ENCODE data around the gene USP48. TPM values are rescaled to one million over a fixed set of nuclear protein-coding genes. Genes with fewer than 3 reads are reported as not detected.
A peak's percentile ranks its signal among the peaks of the same experiment; 100 is the strongest.

Gene USP48
- total and polyA plus RNA-seq, 2 of the 4 experiments (the other 2 are of a cell fraction): 24.7 to 25.0 TPM

DNA sequence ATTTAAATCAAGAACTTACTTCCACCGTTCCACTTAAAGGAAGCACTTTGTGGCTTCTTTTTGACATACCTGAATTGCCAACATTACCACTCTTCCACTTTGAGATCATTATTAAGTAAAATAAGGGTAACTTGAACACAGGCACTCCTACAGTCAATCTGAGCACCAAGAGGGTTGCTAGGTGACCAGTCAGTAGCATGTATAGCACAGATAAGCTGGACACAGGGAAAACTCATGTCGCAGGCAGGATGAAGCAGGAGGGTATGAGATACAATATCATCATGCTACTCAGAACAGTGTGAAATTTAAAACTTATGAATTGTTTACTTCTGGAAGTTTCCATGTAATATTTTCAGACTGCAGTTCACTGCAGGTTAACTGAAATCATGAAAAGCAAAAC is 66.8 kb downstream of the USP48 start:
- peaks cover 17 to 32% of the 10 kb centered on the region in 2 experiments for H3K79me1 ChIP-seq (ENCODE audit: low read depth in 1 of 2, low read length in 2 of 2)
- dilution Hi-C loops (cut with HindIII; ENCODE audit: low sequenced_read_pairs, unreplicated experiment): no loop called here
- H2BK5ac ChIP-seq (ENCODE audit: low read depth, low read length, poor library complexity, severe bottlenecking): no peak overlapping the region
- no peaks in the 10 kb centered on the region for H3K4me1 ChIP-seq (ENCODE audit: control insufficient read depth, insufficient read depth, low read length)
- in situ Hi-C loops (cut with MboI; ENCODE audit: low sequenced_read_pairs): loop anchor here (25.0 kb wide), 1 partner anchor 246 kb away; no protein-coding TSS in a partner anchor
- no peak overlapping the region for H3K9ac ChIP-seq (ENCODE audit: low read depth, low read length)
- no peaks in the 10 kb centered on the region for H4K20me1 ChIP-seq (ENCODE audit: insufficient read depth, low read length)
- no TSS peak for BruUV-seq (replicated peaks)
- H3K4me3 ChIP-seq (ENCODE audit: insufficient read depth, low read depth, low read length): no peak overlapping the region
- ChIA-PET POLR2A (ENCODE audit: unreplicated experiment) (no interaction called here), CTCF (no interaction called here)
- no peak for DNase-seq
- no peak overlapping the region for H2AFZ ChIP-seq (replicated peaks; ENCODE audit: low read length, poor library complexity)
- H3K4ac ChIP-seq (ENCODE audit: low read depth, low read length): no peak overlapping the region
- ATAC-seq (ENCODE audit: low read depth): no peak
- no peak overlapping the region for H4K91ac ChIP-seq (ENCODE audit: insufficient read depth, low read depth, low read length)
- no peak overlapping the region for H4K5ac ChIP-seq (ENCODE audit: low read depth, low read length)
- H3K18ac ChIP-seq (ENCODE audit: low read depth, low read length): no peak overlapping the region
- peaks cover 54% of the 10 kb centered on the region for H3K36me3 ChIP-seq (ENCODE audit: control insufficient read depth, insufficient read depth, low read length)
- no peak overlapping the region for H2BK15ac ChIP-seq (ENCODE audit: low read depth, low read length)
- peaks cover 5% of the 10 kb centered on the region; the same call in 1 of the 2 replicates for H3K9me1 ChIP-seq (ENCODE audit: insufficient read depth, low read length)
- no peak overlapping the region for H3K4me2 ChIP-seq (ENCODE audit: low read depth, low read length)
- no peak overlapping the region for H3K14ac ChIP-seq (replicated peaks; ENCODE audit: low read depth, low read length)
- H3K23ac ChIP-seq (ENCODE audit: low read depth, low read length): 0 out of 2 replicates have a peak overlapping the region, but pooled peaks have one; percentile 39
- whole genome bisulfite sequencing, 2 experiments (ENCODE audit: extremely low coverage in 2 of 2, insufficient read length in 1 of 2): no CpG with 5 or more reads among the region's 2 CpGs
- no peaks in the 10 kb centered on the region for H3K9me3 ChIP-seq (ENCODE audit: control insufficient read depth, insufficient read depth, low read length)
- H2BK120ac ChIP-seq (ENCODE audit: low read depth, low read length): no peak overlapping the region
- H4K8ac ChIP-seq (ENCODE audit: low read depth in 2 of 2, low read length in 2 of 2): no peak overlapping the region
- no peak overlapping the region for H3K27ac ChIP-seq (ENCODE audit: insufficient read depth, low read length)
- intact Hi-C loops (cut with micrococcal nuclease): no loop called here
- no peaks in the 10 kb centered on the region for H3K27me3 ChIP-seq (ENCODE audit: control insufficient read depth, insufficient read depth, low read length)
- TF ChIP-seq, protein P1, sequence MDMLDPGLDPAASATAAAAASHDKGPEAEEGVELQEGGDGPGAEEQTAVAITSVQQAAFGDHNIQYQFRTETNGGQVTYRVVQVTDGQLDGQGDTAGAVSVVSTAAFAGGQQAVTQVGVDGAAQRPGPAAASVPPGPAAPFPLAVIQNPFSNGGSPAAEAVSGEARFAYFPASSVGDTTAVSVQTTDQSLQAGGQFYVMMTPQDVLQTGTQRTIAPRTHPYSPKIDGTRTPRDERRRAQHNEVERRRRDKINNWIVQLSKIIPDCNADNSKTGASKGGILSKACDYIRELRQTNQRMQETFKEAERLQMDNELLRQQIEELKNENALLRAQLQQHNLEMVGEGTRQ (IDR thresholded peaks at IDR 0.05; ENCODE audit: low read depth, low read length): no peak
- TF ChIP-seq POLR2A (IDR thresholded peaks at IDR 0.05; ENCODE audit: low read depth, low read length) (no peak), CHD1 (IDR thresholded peaks at IDR 0.05; ENCODE audit: low read depth, low read length) (no peak), MAZ (IDR thresholded peaks at IDR 0.05; ENCODE audit: borderline replicate concordance, low read depth, low read length) (no peak), BHLHE40 (IDR thresholded peaks at IDR 0.05; ENCODE audit: low read depth, low read length) (no peak)
- no peak overlapping the region for H2AK9ac ChIP-seq (replicated peaks; ENCODE audit: low read depth, low read length, poor library complexity)
- H3K56ac ChIP-seq (ENCODE audit: extremely low read depth, insufficient read depth, low read length): no peak overlapping the region
- no peak overlapping the region for H2AK5ac ChIP-seq (ENCODE audit: low read depth, low read length)
- H2BK20ac ChIP-seq (ENCODE audit: low read depth, low read length): no peak overlapping the region

Measured in IMR-90 (cell line).